ENCODE measurements around the gene C1GALT1C1L.

Gene C1GALT1C1L

GRCh38 chr2:43637030-43637803 is 39.0 kb downstream of the C1GALT1C1L start, which contains the start of gene PLEKHH2:
Gene PLEKHH2, plus strand, starts transcription at chr2:43637260. Its CDS starts 7,414 bp downstream, at chr2:43644674.
- TF ChIP-seq REST (IDR thresholded peaks at IDR 0.05; ENCODE audit: insufficient read depth in 1 of 2, low read depth in 2 of 2, low read length in 2 of 2) (no peak), TAF1 (IDR thresholded peaks at IDR 0.05; ENCODE audit: borderline replicate concordance, insufficient read depth, low read length) (no peak), POLR2AphosphoS5 (IDR thresholded peaks at IDR 0.05; ENCODE audit: low read depth, low read length) (0 out of 2 replicates have a peak, but pooled peaks have one; percentile 33), FOXP2 (optimal IDR thresholded peaks at IDR 0.05; ENCODE audit: borderline replicate concordance, extremely low read depth, extremely low read length, insufficient read depth) (no peak), SIN3A (IDR thresholded peaks at IDR 0.05; ENCODE audit: borderline replicate concordance, insufficient read depth, low read length) (0 out of 2 replicates have a peak, but pooled peaks have one; percentile 6)

GRCh38 chr2:43636621-43637020 is 39.6 kb downstream of the C1GALT1C1L start:
- TF ChIP-seq POLR2AphosphoS5 (IDR thresholded peaks at IDR 0.05; ENCODE audit: low read depth, low read length) = no peak
- TF ChIP-seq FOXP2 (optimal IDR thresholded peaks at IDR 0.05; ENCODE audit: borderline replicate concordance, extremely low read depth, extremely low read length, insufficient read depth) = no peak
- TF ChIP-seq REST (IDR thresholded peaks at IDR 0.05; ENCODE audit: insufficient read depth in 1 of 2, low read depth in 2 of 2, low read length in 2 of 2) = no peak
- TF ChIP-seq SIN3A (IDR thresholded peaks at IDR 0.05; ENCODE audit: borderline replicate concordance, insufficient read depth, low read length) = no peak
- no peak for TF ChIP-seq TAF1 (IDR thresholded peaks at IDR 0.05; ENCODE audit: borderline replicate concordance, insufficient read depth, low read length)

GRCh38 chr2:43634604-43635306 is 41.5 kb downstream of the C1GALT1C1L start:
- TF ChIP-seq REST (IDR thresholded peaks at IDR 0.05; ENCODE audit: insufficient read depth in 1 of 2, low read depth in 2 of 2, low read length in 2 of 2) (no peak), TAF1 (IDR thresholded peaks at IDR 0.05; ENCODE audit: borderline replicate concordance, insufficient read depth, low read length) (no peak), POLR2AphosphoS5 (IDR thresholded peaks at IDR 0.05; ENCODE audit: low read depth, low read length) (no peak), SIN3A (IDR thresholded peaks at IDR 0.05; ENCODE audit: borderline replicate concordance, insufficient read depth, low read length) (no peak), FOXP2 (optimal IDR thresholded peaks at IDR 0.05; ENCODE audit: borderline replicate concordance, extremely low read depth, extremely low read length, insufficient read depth) (no peak)

- TF ChIP-seq REST (IDR thresholded peaks at IDR 0.05; ENCODE audit: insufficient read depth in 1 of 2, low read depth in 2 of 2, low read length in 2 of 2) (no peak), POLR2AphosphoS5 (IDR thresholded peaks at IDR 0.05; ENCODE audit: low read depth, low read length) (no peak), FOXP2 (optimal IDR thresholded peaks at IDR 0.05; ENCODE audit: borderline replicate concordance, extremely low read depth, extremely low read length, insufficient read depth) (no peak), TAF1 (IDR thresholded peaks at IDR 0.05; ENCODE audit: borderline replicate concordance, insufficient read depth, low read length) (no peak), SIN3A (IDR thresholded peaks at IDR 0.05; ENCODE audit: borderline replicate concordance, insufficient read depth, low read length) (no peak)
Observed at GRCh38 chr2:43631618-43632317, 44.5 kb downstream of the C1GALT1C1L start.

Data from PFSK-1 (cell line).